ENCODE measurements around the gene MGAT3. TPM values are rescaled to one million over a fixed set of nuclear protein-coding genes. Genes with fewer than 3 reads are reported as not detected.

MGAT3 gene
- total and polyA plus RNA-seq, 2 donors: 4.2 to 4.8 TPM

- 57% methylated on average over 9 of the region's 9 CpGs for WGBS
- no peaks in the 10 kb centered on the region for H3K36me3 ChIP-seq (ENCODE audit: insufficient read depth)
- no peak overlapping the region for H3K4me3 ChIP-seq (ENCODE audit: low read depth, low read length)
- no peak overlapping the region for H3K27ac ChIP-seq (ENCODE audit: low read depth)
- no peak for DNase-seq (ENCODE audit: extremely low spot score)
- H3K4me1 ChIP-seq (ENCODE audit: insufficient read depth): no peaks in the 10 kb centered on the region
These were observed 18.5 kb downstream of the MGAT3 start for GRCh38 chr22:39475337-39475736.

- no peak overlapping the region for H3K4me3 ChIP-seq (ENCODE audit: low read depth, low read length)
- H3K4me1 ChIP-seq (ENCODE audit: insufficient read depth): no peaks in the 10 kb centered on the region
- no peaks in the 10 kb centered on the region for H3K36me3 ChIP-seq (ENCODE audit: insufficient read depth)
- no peak for DNase-seq (ENCODE audit: extremely low spot score)
- no peak overlapping the region for H3K27ac ChIP-seq (ENCODE audit: low read depth)
- 67% methylated on average over 3 of the region's 3 CpGs for WGBS
These were observed 19.1 kb downstream of the MGAT3 start for GRCh38 chr22:39475902-39476301.

GRCh38 chr22:39476664-39477063 is 19.9 kb downstream of the MGAT3 start:
- WGBS: 83% methylated on average over 13 of the region's 13 CpGs
- Histone ChIP-seq H3K36me3 (ENCODE audit: insufficient read depth) (no peaks in the 10 kb centered on the region), H3K4me3 (ENCODE audit: low read depth, low read length) (no peak overlapping the region), H3K27ac (ENCODE audit: low read depth) (no peak overlapping the region), H3K4me1 (ENCODE audit: insufficient read depth) (no peaks in the 10 kb centered on the region)
- no peak for DNase-seq (ENCODE audit: extremely low spot score)

GRCh38 chr22:39477542-39477941 is 20.7 kb downstream of the MGAT3 start:
- Histone ChIP-seq H3K4me1 (ENCODE audit: insufficient read depth) (no peaks in the 10 kb centered on the region), H3K36me3 (ENCODE audit: insufficient read depth) (no peaks in the 10 kb centered on the region), H3K4me3 (ENCODE audit: low read depth, low read length) (no peak overlapping the region), H3K27ac (ENCODE audit: low read depth) (no peak overlapping the region)
- WGBS: 92% methylated on average over 9 of the region's 9 CpGs
- no peak for DNase-seq (ENCODE audit: extremely low spot score)

GRCh38 chr22:39478441-39478850 is 21.6 kb downstream of the MGAT3 start:
- 54% methylated on average over 9 of the region's 9 CpGs for WGBS
- Histone ChIP-seq H3K4me1 (ENCODE audit: insufficient read depth) (no peaks in the 10 kb centered on the region), H3K27ac (ENCODE audit: low read depth) (no peak overlapping the region), H3K36me3 (ENCODE audit: insufficient read depth) (no peaks in the 10 kb centered on the region), H3K4me3 (ENCODE audit: low read depth, low read length) (no peak overlapping the region)
- no peak for DNase-seq (ENCODE audit: extremely low spot score)

- no peak for DNase-seq (ENCODE audit: extremely low spot score)
- no peaks in the 10 kb centered on the region for H3K36me3 ChIP-seq (ENCODE audit: insufficient read depth)
- H3K4me1 ChIP-seq (ENCODE audit: insufficient read depth): no peaks in the 10 kb centered on the region
- no peak overlapping the region for H3K27ac ChIP-seq (ENCODE audit: low read depth)
- WGBS: 88% methylated on average over 3 of the region's 3 CpGs
- no peak overlapping the region for H3K4me3 ChIP-seq (ENCODE audit: low read depth, low read length)
These were observed 22.4 kb downstream of the MGAT3 start for GRCh38 chr22:39479254-39479653.

GRCh38 chr22:39480557-39480956 is 23.7 kb downstream of the MGAT3 start:
- Histone ChIP-seq H3K4me1 (ENCODE audit: insufficient read depth) (no peaks in the 10 kb centered on the region), H3K27ac (ENCODE audit: low read depth) (no peak overlapping the region), H3K4me3 (ENCODE audit: low read depth, low read length) (no peak overlapping the region), H3K36me3 (ENCODE audit: insufficient read depth) (no peaks in the 10 kb centered on the region)
- WGBS: 95% methylated on average over 1 of the region's 1 CpG
- no peak for DNase-seq (ENCODE audit: extremely low spot score)

- WGBS: 93% methylated on average over 16 of the region's 16 CpGs
- no peak for DNase-seq (ENCODE audit: extremely low spot score)
- Histone ChIP-seq H3K27ac (ENCODE audit: low read depth) (no peak overlapping the region), H3K36me3 (ENCODE audit: insufficient read depth) (no peaks in the 10 kb centered on the region), H3K4me1 (ENCODE audit: insufficient read depth) (no peaks in the 10 kb centered on the region), H3K4me3 (ENCODE audit: low read depth, low read length) (no peak overlapping the region)
These were observed 24.2 kb downstream of the MGAT3 start for GRCh38 chr22:39481054-39481453.

- Histone ChIP-seq H3K4me3 (ENCODE audit: low read depth, low read length) (no peak overlapping the region), H3K4me1 (ENCODE audit: insufficient read depth) (no peaks in the 10 kb centered on the region), H3K36me3 (ENCODE audit: insufficient read depth) (no peaks in the 10 kb centered on the region), H3K27ac (ENCODE audit: low read depth) (no peak overlapping the region)
- DNase-seq (ENCODE audit: extremely low spot score): no peak
- 90% methylated on average over 5 of the region's 5 CpGs for WGBS
These were observed 24.8 kb downstream of the MGAT3 start for GRCh38 chr22:39481595-39481994.

GRCh38 chr22:39482768-39483167 is 26.0 kb downstream of the MGAT3 start:
- H3K4me3 ChIP-seq (ENCODE audit: low read depth, low read length): no peak overlapping the region
- no peaks in the 10 kb centered on the region for H3K36me3 ChIP-seq (ENCODE audit: insufficient read depth)
- H3K27ac ChIP-seq (ENCODE audit: low read depth): no peak overlapping the region
- H3K4me1 ChIP-seq (ENCODE audit: insufficient read depth): no peaks in the 10 kb centered on the region
- 88% methylated on average over 3 of the region's 3 CpGs for WGBS
- no peak for DNase-seq (ENCODE audit: extremely low spot score)

GRCh38 chr22:39486951-39487825 is 30.4 kb downstream of the MGAT3 start:
- DNase-seq (ENCODE audit: extremely low spot score): no peak
- 83% methylated on average over 45 of the region's 45 CpGs for WGBS
- Histone ChIP-seq H3K27ac (ENCODE audit: low read depth) (no peak overlapping the region), H3K4me1 (ENCODE audit: insufficient read depth) (no peaks in the 10 kb centered on the region), H3K4me3 (ENCODE audit: low read depth, low read length) (no peak overlapping the region), H3K36me3 (ENCODE audit: insufficient read depth) (no peaks in the 10 kb centered on the region)

- Histone ChIP-seq H3K36me3 (ENCODE audit: insufficient read depth) (no peaks in the 10 kb centered on the region), H3K27ac (ENCODE audit: low read depth) (no peak overlapping the region), H3K4me1 (ENCODE audit: insufficient read depth) (no peaks in the 10 kb centered on the region), H3K4me3 (ENCODE audit: low read depth, low read length) (no peak overlapping the region)
- no peak for DNase-seq (ENCODE audit: extremely low spot score)
- 97% methylated on average over 70 of the region's 70 CpGs for WGBS
These were observed 31.2 kb downstream of the MGAT3 start for GRCh38 chr22:39487826-39488520.

GRCh38 chr22:39488563-39489083 is 31.8 kb downstream of the MGAT3 start:
- Histone ChIP-seq H3K4me3 (ENCODE audit: low read depth, low read length) (no peak overlapping the region), H3K27ac (ENCODE audit: low read depth) (no peak overlapping the region), H3K4me1 (ENCODE audit: insufficient read depth) (no peaks in the 10 kb centered on the region), H3K36me3 (ENCODE audit: insufficient read depth) (no peaks in the 10 kb centered on the region)
- no peak for DNase-seq (ENCODE audit: extremely low spot score)
- WGBS: 95% methylated on average over 39 of the region's 39 CpGs

Data from urinary bladder (tissue), 4 donors.